H9 (cell line): Measurements from ENCODE around the gene DCP1B. TPM values are rescaled to one million over a fixed set of nuclear protein-coding genes. Genes with fewer than 3 reads are reported as not detected.

Source experiments
- DNase-seq: peaks from one replicate; pipeline ENCODE4 v3.0.0-alpha.2; 2017
- H2AFZ ChIP-seq: one replicate; pipeline ENCODE4 v1.6.1; 2013; ENCODE audit warnings: mild to moderate bottlenecking, low read length, control low read depth, moderate library complexity
- H2AK5ac ChIP-seq: 2 replicates; pipeline ENCODE4 v1.6.1; 2013; ENCODE audit warnings: low read length, control low read depth, mixed read lengths; ENCODE audit not compliant: insufficient read length
- H2BK120ac ChIP-seq: one replicate; pipeline ENCODE4 v1.6.1; 2013; ENCODE audit warnings: low read depth, mild to moderate bottlenecking, low read length, control low read depth, inconsistent platforms; ENCODE audit not compliant: poor library complexity, severe bottlenecking
- H2BK12ac ChIP-seq: 2 replicates; pipeline ENCODE4 v1.6.1; 2013; ENCODE audit warnings: low read length, control low read depth, mixed read lengths, low read depth; ENCODE audit not compliant: insufficient read length
- H2BK15ac ChIP-seq: 2 replicates; pipeline ENCODE4 v1.6.1; 2013; ENCODE audit warnings: low read depth, low read length, control low read depth
- H2BK20ac ChIP-seq: one replicate; pipeline ENCODE4 v1.6.1; 2013; ENCODE audit warnings: low read depth, mild to moderate bottlenecking, low read length, control low read depth, inconsistent platforms; ENCODE audit not compliant: poor library complexity, severe bottlenecking
- H2BK5ac ChIP-seq: 2 replicates; pipeline ENCODE4 v1.6.1; 2013; ENCODE audit warnings: low read length, control low read depth, mixed read lengths; ENCODE audit not compliant: insufficient read length
- H3K14ac ChIP-seq: 2 replicates; pipeline ENCODE4 v1.6.1; 2013; ENCODE audit warnings: low read length, control low read depth; ENCODE audit not compliant: insufficient read depth
- H3K18ac ChIP-seq: 2 replicates; pipeline ENCODE4 v1.6.1; 2013; ENCODE audit warnings: low read depth, mild to moderate bottlenecking, mixed read lengths, low read length, control low read depth; ENCODE audit not compliant: insufficient read length
- H3K23ac ChIP-seq: 2 replicates; pipeline ENCODE4 v1.6.1; 2013; ENCODE audit warnings: low read length, control low read depth, mixed read lengths, low read depth; ENCODE audit not compliant: insufficient read length
- H3K23me2 ChIP-seq: 2 replicates; pipeline ENCODE4 v1.6.1; 2013; ENCODE audit warnings: low read depth, mild to moderate bottlenecking, mixed read lengths, low read length, control low read depth; ENCODE audit not compliant: insufficient read length, poor library complexity, severe bottlenecking
- H3K27ac ChIP-seq: 2 replicates; pipeline ENCODE4 v1.5.1; 2013; ENCODE audit warnings: low read length, control low read depth, mixed read lengths, low read depth; ENCODE audit not compliant: insufficient read length
- H3K27me3 ChIP-seq: 2 replicates; pipeline ENCODE4 v1.6.1; 2013; ENCODE audit warnings: low read length, control low read depth, inconsistent platforms; ENCODE audit not compliant: insufficient read depth
- H3K4ac ChIP-seq: 2 replicates; pipeline ENCODE4 v1.6.1; 2013; ENCODE audit warnings: low read depth, mild to moderate bottlenecking, control low read depth, inconsistent platforms, low read length, moderate library complexity
- H3K4me1 ChIP-seq: 2 replicates; pipeline ENCODE4 v1.6.1; 2013; ENCODE audit warnings: low read length, control low read depth, inconsistent platforms; ENCODE audit not compliant: insufficient read depth
- H3K4me2 ChIP-seq: 2 replicates; pipeline ENCODE4 v1.6.1; 2013; ENCODE audit warnings: low read length, control low read depth, mixed read lengths; ENCODE audit not compliant: insufficient read length, insufficient read depth
- H3K56ac ChIP-seq: 2 replicates; pipeline ENCODE4 v1.6.1; 2013; ENCODE audit warnings: low read depth, mild to moderate bottlenecking, mixed read lengths, low read length, control low read depth; ENCODE audit not compliant: insufficient read length
- H3K79me1 ChIP-seq: 2 replicates; pipeline ENCODE4 v1.6.1; 2013; ENCODE audit warnings: low read depth, mild to moderate bottlenecking, moderate library complexity, low read length, control low read depth, inconsistent platforms; ENCODE audit not compliant: insufficient read depth, poor library complexity, severe bottlenecking
- H3K79me2 ChIP-seq: 2 replicates; pipeline ENCODE4 v1.6.1; 2013; ENCODE audit warnings: low read length, control low read depth, inconsistent platforms; ENCODE audit not compliant: insufficient read depth
- H3K9ac ChIP-seq: 2 replicates; pipeline ENCODE4 v1.6.1; 2013; ENCODE audit warnings: low read length, control low read depth, mixed read lengths; ENCODE audit not compliant: insufficient read length; ENCODE audit errors: extremely low read depth
- H3K9me3 ChIP-seq: one replicate; pipeline ENCODE4 v1.6.1; 2013; ENCODE audit warnings: low read depth, low read length, inconsistent platforms; ENCODE audit not compliant: control insufficient read depth
- H3T11ph ChIP-seq: one replicate; pipeline ENCODE4 v1.6.1; 2013; ENCODE audit warnings: mild to moderate bottlenecking, low read length, control low read depth, inconsistent platforms
- H4K20me1 ChIP-seq: one replicate; pipeline ENCODE4 v1.6.1; 2013; ENCODE audit not compliant: control insufficient read depth, insufficient read length, insufficient read depth
- H4K5ac ChIP-seq: 2 replicates; pipeline ENCODE4 v1.6.1; 2013; ENCODE audit warnings: low read depth, mild to moderate bottlenecking, mixed read lengths, low read length, control low read depth; ENCODE audit not compliant: insufficient read length
- H4K8ac ChIP-seq: replicated peaks from 2 replicates; pipeline ENCODE4 v1.6.1; 2013; ENCODE audit warnings: low read length, control low read depth, mixed read lengths, low read depth; ENCODE audit not compliant: insufficient read length
- H4K91ac ChIP-seq: 2 replicates; pipeline ENCODE4 v1.6.1; 2013; ENCODE audit warnings: low read depth, mild to moderate bottlenecking, moderate library complexity, mixed read lengths, low read length, control low read depth; ENCODE audit not compliant: insufficient read length
- H3K27ac Mint-ChIP-seq, 3 experiments: 2 replicates in 2 of 3; 3 replicates in 1 of 3; pipeline ENCODE4 v1.8.0; 2020 to 2021; ENCODE audit warnings: mixed read lengths in 3 of 3, mild to moderate bottlenecking in 1 of 3, moderate library complexity in 1 of 3
- H3K27me3 Mint-ChIP-seq: 2 replicates; pipeline ENCODE4 v1.8.0; 2021; ENCODE audit warnings: low read depth, mild to moderate bottlenecking, moderate library complexity, mixed read lengths
- H3K36me3 Mint-ChIP-seq, 3 experiments: 2 replicates in 2 of 3; 3 replicates in 1 of 3; pipeline ENCODE4 v1.8.0; 2020 to 2021; ENCODE audit warnings: low read depth in 3 of 3, mixed read lengths in 3 of 3; ENCODE audit not compliant: insufficient read depth in 1 of 3
- H3K4me1 Mint-ChIP-seq, 2 experiments: 2 replicates each; pipeline ENCODE4 v1.8.0; 2020; ENCODE audit warnings: mixed read lengths in 2 of 2
- H3K4me3 Mint-ChIP-seq, 2 experiments: 2 replicates in 1 of 2; 3 replicates in 1 of 2; pipeline ENCODE4 v1.8.0; 2020 to 2021; ENCODE audit warnings: mild to moderate bottlenecking in 2 of 2, mixed read lengths in 2 of 2, moderate library complexity in 1 of 2
- H3K9me3 Mint-ChIP-seq, 2 experiments: 2 replicates in 1 of 2; 3 replicates in 1 of 2; pipeline ENCODE4 v1.8.0; 2020; ENCODE audit warnings: mild to moderate bottlenecking in 2 of 2, mixed read lengths in 2 of 2, moderate library complexity in 1 of 2
- CTCF ChIP-seq: fragments of 200-600 bp; sonication (generic); conservative IDR thresholded peaks from 3 replicates; pipeline ENCODE4 v1.8.0; 2021; ENCODE audit warnings: antibody characterized with exemption, mild to moderate bottlenecking
- WGBS: extraction: QIAGEN DNeasy Blood & Tissue Kit; methylation state at CpG from one replicate; pipeline ENCODE4 v1.1.7; 2013; ENCODE audit warnings: missing lambda C conversion rate, low lambda C conversion rate, mixed read lengths; ENCODE audit not compliant: insufficient read length; ENCODE audit errors: extremely low coverage; 5-methylcytosine and 5-hydroxymethylcytosine counted together
- total RNA-seq: library from RNA; stranded (reverse); gene quantifications from 2 replicates; pipeline ENCODE4 v1.2.1, GENCODE V29; 2021

Gene DCP1B
- total RNA-seq, 1 experiment from 2014 or later = 11.2 TPM

GRCh38 chr12:2046957-2047356, 42.7 kb upstream of the DCP1B start:
- Histone ChIP-seq H4K91ac (no peak overlapping the region), H2BK5ac (no peak overlapping the region), H3K14ac (no peak overlapping the region), H4K20me1 (no peaks in the 10 kb centered on the region), H3K4ac (no peak overlapping the region), H2BK120ac (no peak overlapping the region), H3K18ac (no peak overlapping the region), H3K23me2 (no peaks in the 10 kb centered on the region), H3T11ph (no peak overlapping the region), H2AFZ (no peak overlapping the region), H2AK5ac (no peak overlapping the region), H3K79me1 (no peaks in the 10 kb centered on the region), H3K9me3 (no peaks in the 10 kb centered on the region), H4K8ac (no peak overlapping the region), H2BK12ac (no peak overlapping the region), H3K27ac (no peak overlapping the region), H4K5ac (no peak overlapping the region), H3K56ac (no peak overlapping the region), H3K27me3 (peaks cover 11% of the 10 kb centered on the region; the same call in 1 of the 2 replicates), H2BK15ac (no peak overlapping the region), H3K23ac (no peak overlapping the region), H3K4me1 (no peaks in the 10 kb centered on the region), H3K4me2 (no peak overlapping the region), H3K79me2 (no peaks in the 10 kb centered on the region), H3K9ac (no peak overlapping the region), H2BK20ac (no peak overlapping the region)
- WGBS = no CpG with 5 or more reads among the region's 4 CpGs
- Mint-ChIP-seq H3K27me3 (peaks cover 38% of the 10 kb centered on the region), H3K27ac (no peak overlapping the region), H3K36me3 (no peaks in the 10 kb centered on the region), H3K9me3 (no peaks in the 10 kb centered on the region), H3K4me1 (peaks cover 26 to 35% of the 10 kb centered on the region in 2 experiments), H3K4me3 (no peak overlapping the region)
- TF ChIP-seq CTCF = no peak
- DNase-seq = no peak
